Measurements from ENCODE around the gene MAST2.
A peak's percentile ranks its signal among the peaks of the same experiment; 100 is the strongest.

The MAST2 gene

DNA sequence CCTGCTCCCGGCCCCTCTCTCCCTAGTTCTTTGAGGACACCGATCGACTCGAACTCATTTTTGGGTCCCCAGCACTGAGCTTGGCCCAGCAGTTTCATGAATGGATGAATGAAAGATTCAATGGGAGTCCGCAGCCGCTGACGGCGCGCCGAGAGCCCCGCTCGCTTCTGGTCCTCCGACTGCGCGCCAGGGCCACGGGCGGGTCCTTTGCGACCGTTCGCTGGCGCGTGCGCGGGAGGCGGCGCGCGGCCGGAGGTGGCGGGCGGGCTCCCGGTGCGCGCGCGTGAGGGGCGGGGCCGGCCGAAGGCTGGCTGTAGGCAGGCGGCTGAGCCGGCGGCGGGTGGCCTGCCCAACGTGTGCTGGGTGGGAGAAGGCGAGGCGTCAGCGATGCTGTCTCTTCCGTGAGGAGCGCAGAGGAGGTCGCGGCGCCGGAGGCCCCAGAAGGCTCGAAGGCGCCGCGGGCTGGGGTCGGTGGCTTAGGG is at the start of gene MAST2:
TSS of gene MAST2 (plus strand) at position 314 of the 482 bp plus-strand sequence. CDS start 284 bp downstream, outside the sequence.
- in situ Hi-C loops (cut with MboI; ENCODE audit: low sequenced_read_pairs, unreplicated experiment) = no loop called here
- TF ChIP-seq CTCF (IDR thresholded peaks at IDR 0.05; ENCODE audit: borderline replicate concordance, control extremely low read depth, extremely low read depth, insufficient read depth, missing control alignments) = no peak
- DNase-seq (ENCODE audit: low spot score) = peak; percentile 97

DNA sequence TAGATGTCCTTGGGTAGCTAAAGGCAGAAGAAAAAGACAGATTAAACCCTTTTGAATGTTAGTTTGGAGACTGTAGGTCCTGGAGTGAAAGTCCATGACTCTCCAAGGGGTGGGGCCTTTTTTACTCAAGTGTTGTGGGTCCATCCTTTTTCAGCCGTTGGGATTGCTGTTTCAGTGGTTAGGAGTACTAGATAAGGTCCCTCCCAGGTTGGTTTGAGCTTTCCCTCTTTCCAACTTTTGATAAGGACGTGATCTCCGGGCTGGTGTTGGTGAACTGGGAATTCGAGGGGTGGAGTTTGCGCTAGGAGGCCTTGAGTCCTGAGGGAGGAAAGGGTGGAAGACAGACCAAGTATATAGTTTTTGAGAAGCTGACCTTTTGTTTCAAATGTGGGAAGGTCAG is 47.7 kb upstream of the MAST2 start:
- in situ Hi-C loops (cut with MboI; ENCODE audit: low sequenced_read_pairs, unreplicated experiment) = no loop called here
- DNase-seq (ENCODE audit: low spot score) = no peak
- TF ChIP-seq CTCF (IDR thresholded peaks at IDR 0.05; ENCODE audit: borderline replicate concordance, control extremely low read depth, extremely low read depth, insufficient read depth, missing control alignments) = no peak

DNA sequence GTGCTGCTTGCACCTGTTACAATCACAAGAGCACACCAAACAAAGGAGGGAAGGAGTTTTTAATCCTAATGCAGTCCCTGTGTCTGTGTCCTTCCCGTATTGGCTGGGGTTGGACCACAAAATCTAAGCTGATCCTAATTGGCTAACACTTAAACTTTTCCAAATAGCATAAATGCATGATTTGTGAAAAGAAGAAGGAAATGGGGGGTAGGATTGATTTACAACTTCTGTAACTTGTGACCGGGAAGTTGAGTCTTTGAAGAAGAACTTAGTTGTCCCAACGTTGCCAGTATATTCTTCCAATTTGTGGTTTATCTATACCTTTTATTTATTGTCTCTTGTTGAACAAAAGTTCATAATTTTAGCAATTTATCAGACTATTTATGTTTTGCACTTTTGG is 41.1 kb upstream of the MAST2 start:
- no peak for DNase-seq (ENCODE audit: low spot score)
- in situ Hi-C loops (cut with MboI; ENCODE audit: low sequenced_read_pairs, unreplicated experiment) = no loop called here
- no peak for TF ChIP-seq CTCF (IDR thresholded peaks at IDR 0.05; ENCODE audit: borderline replicate concordance, control extremely low read depth, extremely low read depth, insufficient read depth, missing control alignments)

DNA sequence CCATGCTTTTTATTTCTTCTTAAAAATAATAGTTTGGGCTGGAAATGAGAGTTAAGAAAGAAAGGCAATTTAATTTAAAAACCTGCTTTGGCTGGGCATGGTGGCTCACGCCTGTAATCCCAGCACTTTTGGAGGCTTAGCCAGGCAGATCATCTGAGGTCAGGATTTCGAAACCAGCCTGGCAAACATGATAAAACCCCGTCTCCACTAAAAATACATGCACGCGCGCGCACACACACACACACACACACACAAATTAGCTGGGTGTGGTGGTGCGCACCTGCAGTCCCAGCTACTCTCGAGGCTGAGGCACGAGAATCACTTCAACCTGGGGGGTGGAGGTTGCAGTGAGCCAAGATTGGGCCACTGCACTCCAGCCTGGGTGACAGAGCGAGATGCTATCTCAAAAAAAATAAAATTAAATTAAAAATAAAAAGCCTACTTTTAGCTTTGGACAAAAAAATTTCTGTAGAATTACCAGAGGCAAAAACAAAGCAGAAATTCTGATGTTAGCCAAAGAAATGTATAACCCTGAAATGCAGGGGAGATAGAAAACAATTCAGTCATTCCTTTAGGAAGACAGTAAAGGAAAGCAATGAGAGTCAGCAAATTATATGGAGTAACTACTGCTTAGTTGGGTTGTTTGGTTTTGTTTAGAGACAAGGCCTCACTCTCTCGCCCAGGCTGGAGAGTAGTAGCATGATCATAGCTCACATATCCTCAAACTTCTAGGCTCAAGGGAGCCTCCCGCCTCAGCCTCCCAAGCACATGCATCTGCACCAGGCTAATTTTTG is 37.2 kb upstream of the MAST2 start:
- in situ Hi-C loops (cut with MboI; ENCODE audit: low sequenced_read_pairs, unreplicated experiment) = no loop called here
- no peak for TF ChIP-seq CTCF (IDR thresholded peaks at IDR 0.05; ENCODE audit: borderline replicate concordance, control extremely low read depth, extremely low read depth, insufficient read depth, missing control alignments)
- no peak for DNase-seq (ENCODE audit: low spot score)

- in situ Hi-C loops (cut with MboI; ENCODE audit: low sequenced_read_pairs, unreplicated experiment) = no loop called here
- no peak for DNase-seq (ENCODE audit: low spot score)
- no peak for TF ChIP-seq CTCF (IDR thresholded peaks at IDR 0.05; ENCODE audit: borderline replicate concordance, control extremely low read depth, extremely low read depth, insufficient read depth, missing control alignments)
Measured at GRCh38 chr1:45767035-45767434, 36.4 kb upstream of the MAST2 start.

GRCh38 chr1:45769261-45769932 is 34.0 kb upstream of the MAST2 start:
- no peak for DNase-seq (ENCODE audit: low spot score)
- in situ Hi-C loops (cut with MboI; ENCODE audit: low sequenced_read_pairs, unreplicated experiment) = no loop called here
- no peak for TF ChIP-seq CTCF (IDR thresholded peaks at IDR 0.05; ENCODE audit: borderline replicate concordance, control extremely low read depth, extremely low read depth, insufficient read depth, missing control alignments)
